Measurements from ENCODE around the gene TSSK1B.

DNA sequence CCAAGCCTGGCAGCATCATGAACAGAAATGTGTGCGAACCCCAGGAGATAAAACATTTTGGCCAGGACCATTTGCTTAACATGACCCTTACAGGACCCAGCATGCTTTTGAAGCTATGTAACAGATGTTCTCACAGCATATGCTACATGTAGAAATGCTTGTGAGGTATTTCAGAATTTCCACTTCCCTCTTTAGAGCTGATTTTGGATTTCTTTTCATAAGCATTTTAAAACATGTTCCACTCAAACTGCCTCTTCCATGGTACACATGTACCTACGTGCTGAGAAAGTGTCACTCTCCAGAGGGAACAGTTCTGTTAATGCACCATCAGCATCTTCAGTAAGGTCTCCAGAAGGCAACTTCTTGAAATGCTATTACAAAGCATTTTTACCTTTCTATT is 15.7 kb upstream of the TSSK1B start:
- TF ChIP-seq, protein P1, sequence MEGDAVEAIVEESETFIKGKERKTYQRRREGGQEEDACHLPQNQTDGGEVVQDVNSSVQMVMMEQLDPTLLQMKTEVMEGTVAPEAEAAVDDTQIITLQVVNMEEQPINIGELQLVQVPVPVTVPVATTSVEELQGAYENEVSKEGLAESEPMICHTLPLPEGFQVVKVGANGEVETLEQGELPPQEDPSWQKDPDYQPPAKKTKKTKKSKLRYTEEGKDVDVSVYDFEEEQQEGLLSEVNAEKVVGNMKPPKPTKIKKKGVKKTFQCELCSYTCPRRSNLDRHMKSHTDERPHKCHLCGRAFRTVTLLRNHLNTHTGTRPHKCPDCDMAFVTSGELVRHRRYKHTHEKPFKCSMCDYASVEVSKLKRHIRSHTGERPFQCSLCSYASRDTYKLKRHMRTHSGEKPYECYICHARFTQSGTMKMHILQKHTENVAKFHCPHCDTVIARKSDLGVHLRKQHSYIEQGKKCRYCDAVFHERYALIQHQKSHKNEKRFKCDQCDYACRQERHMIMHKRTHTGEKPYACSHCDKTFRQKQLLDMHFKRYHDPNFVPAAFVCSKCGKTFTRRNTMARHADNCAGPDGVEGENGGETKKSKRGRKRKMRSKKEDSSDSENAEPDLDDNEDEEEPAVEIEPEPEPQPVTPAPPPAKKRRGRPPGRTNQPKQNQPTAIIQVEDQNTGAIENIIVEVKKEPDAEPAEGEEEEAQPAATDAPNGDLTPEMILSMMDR (IDR thresholded peaks at IDR 0.05; ENCODE audit: insufficient read depth, low read length) = no peak
- TF ChIP-seq SPI1 (IDR thresholded peaks at IDR 0.05; ENCODE audit: borderline replicate concordance, low read depth) (no peak), GABPA (IDR thresholded peaks at IDR 0.05; ENCODE audit: low read depth) (no peak), POLR2AphosphoS5 (IDR thresholded peaks at IDR 0.05; ENCODE audit: low read depth) (no peak)
- TF ChIP-seq, protein P2, sequence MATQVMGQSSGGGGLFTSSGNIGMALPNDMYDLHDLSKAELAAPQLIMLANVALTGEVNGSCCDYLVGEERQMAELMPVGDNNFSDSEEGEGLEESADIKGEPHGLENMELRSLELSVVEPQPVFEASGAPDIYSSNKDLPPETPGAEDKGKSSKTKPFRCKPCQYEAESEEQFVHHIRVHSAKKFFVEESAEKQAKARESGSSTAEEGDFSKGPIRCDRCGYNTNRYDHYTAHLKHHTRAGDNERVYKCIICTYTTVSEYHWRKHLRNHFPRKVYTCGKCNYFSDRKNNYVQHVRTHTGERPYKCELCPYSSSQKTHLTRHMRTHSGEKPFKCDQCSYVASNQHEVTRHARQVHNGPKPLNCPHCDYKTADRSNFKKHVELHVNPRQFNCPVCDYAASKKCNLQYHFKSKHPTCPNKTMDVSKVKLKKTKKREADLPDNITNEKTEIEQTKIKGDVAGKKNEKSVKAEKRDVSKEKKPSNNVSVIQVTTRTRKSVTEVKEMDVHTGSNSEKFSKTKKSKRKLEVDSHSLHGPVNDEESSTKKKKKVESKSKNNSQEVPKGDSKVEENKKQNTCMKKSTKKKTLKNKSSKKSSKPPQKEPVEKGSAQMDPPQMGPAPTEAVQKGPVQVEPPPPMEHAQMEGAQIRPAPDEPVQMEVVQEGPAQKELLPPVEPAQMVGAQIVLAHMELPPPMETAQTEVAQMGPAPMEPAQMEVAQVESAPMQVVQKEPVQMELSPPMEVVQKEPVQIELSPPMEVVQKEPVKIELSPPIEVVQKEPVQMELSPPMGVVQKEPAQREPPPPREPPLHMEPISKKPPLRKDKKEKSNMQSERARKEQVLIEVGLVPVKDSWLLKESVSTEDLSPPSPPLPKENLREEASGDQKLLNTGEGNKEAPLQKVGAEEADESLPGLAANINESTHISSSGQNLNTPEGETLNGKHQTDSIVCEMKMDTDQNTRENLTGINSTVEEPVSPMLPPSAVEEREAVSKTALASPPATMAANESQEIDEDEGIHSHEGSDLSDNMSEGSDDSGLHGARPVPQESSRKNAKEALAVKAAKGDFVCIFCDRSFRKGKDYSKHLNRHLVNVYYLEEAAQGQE (IDR thresholded peaks at IDR 0.05; ENCODE audit: insufficient replicate concordance, low read depth) = no peak

Measured in HL-60 (cell line).